HL-60 (cell line): ENCODE data around the gene SEC63.

Source experiments
- DNase-seq, 2 experiments: peaks; one replicate each; pipeline ENCODE4 v3.0.0-alpha.2; 2010 to 2020; ENCODE audit warnings: low read depth in 1 of 2, low spot score in 1 of 2
- H3K27ac ChIP-seq: fragments of 250-450 bp; sonication (Bioruptor Pico); replicated peaks from 2 replicates; pipeline ENCODE4 v1.5.1; 2020; ENCODE audit warnings: mild to moderate bottlenecking, moderate library complexity
- H3K27me3 ChIP-seq: fragments of 250-450 bp; sonication (Bioruptor Pico); 2 replicates; pipeline ENCODE4 v1.5.1; 2021; ENCODE audit warnings: mild to moderate bottlenecking, moderate library complexity; ENCODE audit not compliant: insufficient read depth, poor library complexity, severe bottlenecking
- H3K4me3 ChIP-seq: replicated peaks from 2 replicates; pipeline ENCODE4 v1.5.1; 2011; ENCODE audit warnings: mild to moderate bottlenecking, control low read depth, low read length; ENCODE audit not compliant: insufficient read depth
- CTCF ChIP-seq: IDR thresholded peaks from one replicate; pipeline ENCODE4 v1.5.1; 2011; ENCODE audit warnings: low read length, control low read depth, inconsistent platforms; ENCODE audit not compliant: insufficient read depth
- GABPA ChIP-seq: IDR thresholded peaks from 2 replicates; pipeline ENCODE4 v1.6.1; 2012; ENCODE audit warnings: low read depth
- POLR2AphosphoS5 ChIP-seq: IDR thresholded peaks from 2 replicates; pipeline ENCODE4 v1.6.1; 2012; ENCODE audit warnings: low read depth
- REST ChIP-seq: IDR thresholded peaks from 2 replicates; pipeline ENCODE4 v1.6.1; 2012; ENCODE audit warnings: low read depth; ENCODE audit not compliant: insufficient replicate concordance
- SPI1 ChIP-seq: IDR thresholded peaks from 2 replicates; pipeline ENCODE4 v1.6.1; 2012; ENCODE audit warnings: low read depth, mild to moderate bottlenecking, borderline replicate concordance

The SEC63 gene

GRCh38 chr6:107840636-107841274 is 117.3 kb downstream of the SEC63 start:
- H3K27me3 ChIP-seq = no peaks in the 10 kb centered on the region
- H3K4me3 ChIP-seq = no peak overlapping the region
- TF ChIP-seq POLR2AphosphoS5 (no peak), GABPA (no peak), REST (no peak), SPI1 (no peak), CTCF (no peak)
- no peak overlapping the region for H3K27ac ChIP-seq
- no peak for DNase-seq

GRCh38 chr6:107833136-107833535 is 124.9 kb downstream of the SEC63 start:
- no peak for TF ChIP-seq CTCF
- TF ChIP-seq POLR2AphosphoS5 = no peak
- no peak for TF ChIP-seq SPI1
- no peak for TF ChIP-seq REST
- no peak for TF ChIP-seq GABPA
- no peaks in the 10 kb centered on the region for H3K27me3 ChIP-seq
- no peak overlapping the region for H3K4me3 ChIP-seq
- no peak for DNase-seq
- peak overlapping the region; percentile 34 for H3K27ac ChIP-seq

GRCh38 chr6:107832151-107833056 is 125.6 kb downstream of the SEC63 start:
- H3K4me3 ChIP-seq = no peak overlapping the region
- TF ChIP-seq REST (no peak), POLR2AphosphoS5 (no peak), CTCF (no peak), GABPA (no peak), SPI1 (peak; percentile 7; the same call in 1 of the 2 replicates)
- H3K27ac ChIP-seq = peak overlapping the region; percentile 47
- peak; percentile 75 to 89 for DNase-seq
- H3K27me3 ChIP-seq = no peaks in the 10 kb centered on the region
